Liver (tissue), 9 donors: ENCODE measurements around the gene SEPTIN5. TPM values are rescaled to one million over a fixed set of nuclear protein-coding genes. Genes with fewer than 3 reads are reported as not detected.

Source experiments
- DNase-seq: peaks from one replicate; pipeline ENCODE4 v3.0.0-alpha.2; 2017; ENCODE audit warnings: low spot score
- H3K27ac ChIP-seq, 2 donors: one replicate each; pipeline ENCODE4 v1.7.0; 2013; ENCODE audit warnings: inconsistent platforms in 2 of 2, low read length in 2 of 2, control low read depth in 1 of 2, low read depth in 1 of 2, mild to moderate bottlenecking in 1 of 2
- H3K27me3 ChIP-seq, 4 donors: one replicate each; pipeline versions ENCODE4 v1.6.1 to v1.7.0; 2013; ENCODE audit warnings: low read length in 3 of 4, inconsistent platforms in 1 of 4, mild to moderate bottlenecking in 1 of 4, moderate library complexity in 1 of 4; ENCODE audit not compliant: control insufficient read depth in 4 of 4, insufficient read depth in 4 of 4
- H3K36me3 ChIP-seq, 4 donors: one replicate each; pipeline versions ENCODE4 v1.6.1 to v1.7.0; 2013; ENCODE audit warnings: low read length in 3 of 4, mild to moderate bottlenecking in 3 of 4, low read depth in 1 of 4, moderate library complexity in 1 of 4; ENCODE audit not compliant: control insufficient read depth in 4 of 4, insufficient read depth in 3 of 4
- H3K4me1 ChIP-seq, 4 donors: one replicate each; pipeline versions ENCODE4 v1.6.1 to v1.7.0; 2013; ENCODE audit warnings: low read length in 3 of 4, mild to moderate bottlenecking in 3 of 4, moderate library complexity in 1 of 4; ENCODE audit not compliant: control insufficient read depth in 4 of 4, insufficient read depth in 4 of 4
- H3K4me3 ChIP-seq, 3 donors: one replicate each; pipeline versions ENCODE4 v1.6.1 to v1.7.0; 2013; ENCODE audit warnings: low read length in 3 of 3, control low read depth in 1 of 3, low read depth in 1 of 3, mild to moderate bottlenecking in 1 of 3
- H3K9ac ChIP-seq, 2 donors: one replicate each; pipeline ENCODE4 v1.7.0; 2013; ENCODE audit warnings: low read length in 2 of 2, mild to moderate bottlenecking in 2 of 2, moderate library complexity in 2 of 2, control low read depth in 1 of 2, low read depth in 1 of 2
- H3K9me3 ChIP-seq, 4 donors: one replicate each; pipeline versions ENCODE4 v1.6.1 to v1.7.0; 2013; ENCODE audit warnings: low read length in 3 of 4; ENCODE audit not compliant: control insufficient read depth in 4 of 4
- ATF3 ChIP-seq: IDR thresholded peaks from 2 replicates; pipeline ENCODE4 v1.6.1; 2016; ENCODE audit warnings: antibody characterized with exemption
- CTCF ChIP-seq: fragments of 150-350 bp; IDR thresholded peaks from 2 replicates; pipeline ENCODE4 v1.5.1; 2017; ENCODE audit warnings: improper control_type of control experiment, low read depth, low read length; ENCODE audit not compliant: missing input control
- EGR1 ChIP-seq, 2 donors: IDR thresholded peaks; 2 replicates each; pipeline ENCODE4 v1.6.1; 2016 to 2018; ENCODE audit warnings: antibody characterized with exemption in 2 of 2, low read depth in 2 of 2
- FOXA1 ChIP-seq: IDR thresholded peaks from 2 replicates; pipeline ENCODE4 v1.6.1; 2016; ENCODE audit warnings: antibody characterized with exemption
- FOXA2 ChIP-seq: IDR thresholded peaks from 2 replicates; pipeline ENCODE4 v1.6.1; 2016; ENCODE audit warnings: antibody characterized with exemption
- GABPA ChIP-seq, 2 donors: IDR thresholded peaks in 1 of 2; conservative IDR thresholded peaks in 1 of 2; 2 replicates each; pipeline ENCODE4 v1.6.1; 2016; ENCODE audit warnings: antibody characterized with exemption in 2 of 2, mild to moderate bottlenecking in 1 of 2, moderate library complexity in 1 of 2
- HNF4A ChIP-seq, 2 donors: conservative IDR thresholded peaks; 2 replicates each; pipeline ENCODE4 v1.6.1; 2016; ENCODE audit warnings: antibody characterized with exemption in 2 of 2, mild to moderate bottlenecking in 2 of 2
- HNF4G ChIP-seq: IDR thresholded peaks from 2 replicates; pipeline ENCODE4 v1.6.1; 2016; ENCODE audit warnings: antibody characterized with exemption
- JUND ChIP-seq, 2 donors: IDR thresholded peaks; 2 replicates each; pipeline ENCODE4 v1.6.1; 2016; ENCODE audit warnings: antibody characterized with exemption in 2 of 2
- MAX ChIP-seq: IDR thresholded peaks from 2 replicates; pipeline ENCODE4 v1.6.1; 2016; ENCODE audit warnings: antibody characterized with exemption
- NR2F2 ChIP-seq: IDR thresholded peaks from 2 replicates; pipeline ENCODE4 v1.6.1; 2016; ENCODE audit warnings: antibody characterized with exemption
- RAD21 ChIP-seq, 2 donors: IDR thresholded peaks; 2 replicates each; pipeline ENCODE4 v1.6.1; 2016; ENCODE audit warnings: antibody characterized with exemption in 2 of 2, mild to moderate bottlenecking in 2 of 2
- REST ChIP-seq: IDR thresholded peaks from 2 replicates; pipeline ENCODE4 v1.6.1; 2016; ENCODE audit warnings: antibody characterized with exemption, mild to moderate bottlenecking
- RXRA ChIP-seq, 2 donors: IDR thresholded peaks; 2 replicates each; pipeline ENCODE4 v1.6.1; 2017 to 2018; ENCODE audit warnings: antibody characterized with exemption in 2 of 2, mild to moderate bottlenecking in 1 of 2
- SP1 ChIP-seq: IDR thresholded peaks from 2 replicates; pipeline ENCODE4 v1.6.1; 2018; ENCODE audit warnings: antibody characterized with exemption, mild to moderate bottlenecking
- TAF1 ChIP-seq: conservative IDR thresholded peaks from 2 replicates; pipeline ENCODE4 v1.6.1; 2016; ENCODE audit warnings: antibody characterized with exemption, mild to moderate bottlenecking
- YY1 ChIP-seq: IDR thresholded peaks from 2 replicates; pipeline ENCODE4 v1.6.1; 2016; ENCODE audit warnings: antibody characterized with exemption, mild to moderate bottlenecking
- ZBTB33 ChIP-seq: IDR thresholded peaks from 2 replicates; pipeline ENCODE4 v1.6.1; 2016; ENCODE audit warnings: antibody characterized with exemption
- WGBS: extraction: QIAGEN DNeasy Blood & Tissue Kit; methylation state at CpG from one replicate; pipeline ENCODE4 v1.1.7; 2013; 5-methylcytosine and 5-hydroxymethylcytosine counted together
- polyA plus RNA-seq, 2 donors: library from polyadenylated mRNA; stranded (reverse) in 1 of 2; unstranded in 1 of 2; fragments of 200-250 nt in 1 of 2; fragments of >200 nt in 1 of 2; fragmentation: Nextera tagmentation in 1 of 2; extraction: Ambion mirVana in 1 of 2; gene quantifications; one replicate each; pipeline versions ENCODE4 v1.2.1 to v1.2.3, GENCODE V29; 2013 to 2015
- total RNA-seq, 2 donors: library from RNA; depleted of rRNA; stranded (reverse); fragments of >200 nt; gene quantifications; one replicate each; pipeline ENCODE4 v1.2.3, GENCODE V29; 2014
- donor health status: healthy.
- donor health status: healthy.
- donor health status: healthy.
- donor health status: healthy.
- donor health status: healthy.

SEPTIN5 gene
- total and polyA plus RNA-seq, 4 donors, result 0.26 to 3.5 (median 2.8) TPM

- peaks cover 0 to 4% (median under 1%) of the 10 kb centered on the region in 4 donors for H3K4me1 ChIP-seq
- no peak for DNase-seq
- H3K9me3 ChIP-seq, result no peaks in the 10 kb centered on the region
- no peak overlapping the region for H3K9ac ChIP-seq
- H3K27me3 ChIP-seq, result peaks cover 0 to 11% (median 4%) of the 10 kb centered on the region in 4 donors
- 57% methylated on average over 27 of the region's 27 CpGs for WGBS
- H3K36me3 ChIP-seq, result no peaks in the 10 kb centered on the region
- no peak overlapping the region for H3K4me3 ChIP-seq
- TF ChIP-seq GABPA (IDR thresholded peaks at IDR 0.05 in 1 of 2, conservative IDR thresholded peaks at IDR 0.05 in 1 of 2), result no peak
- no peak for TF ChIP-seq ZBTB33
- no peak for TF ChIP-seq REST
- no peak for TF ChIP-seq HNF4A (conservative IDR thresholded peaks at IDR 0.05)
- no peak for TF ChIP-seq CTCF
- no peak for TF ChIP-seq ATF3
- TF ChIP-seq RAD21 (IDR thresholded peaks at IDR 0.05), result no peak
- no peak for TF ChIP-seq FOXA1
- no peak for TF ChIP-seq NR2F2
- TF ChIP-seq RXRA (IDR thresholded peaks at IDR 0.05), result no peak
- TF ChIP-seq TAF1, result no peak
- TF ChIP-seq YY1, result no peak
- no peak for TF ChIP-seq JUND (IDR thresholded peaks at IDR 0.05)
- TF ChIP-seq SP1, result no peak
- no peak for TF ChIP-seq EGR1 (IDR thresholded peaks at IDR 0.05; ENCODE audit: low read depth in 2 of 2)
- TF ChIP-seq HNF4G, result no peak
- no peak for TF ChIP-seq MAX
- no peak for TF ChIP-seq FOXA2
- H3K27ac ChIP-seq, result no peak overlapping the region
Measured at GRCh38 chr22:19750507-19751490, 36.5 kb downstream of the SEPTIN5 start.
